Colonic mucosa (tissue), 4 donors: Measurements from ENCODE around the gene WDR76. TPM values are rescaled to one million over a fixed set of nuclear protein-coding genes. Genes with fewer than 3 reads are reported as not detected.

Experiments used
- DNase-seq: peaks from one replicate; pipeline ENCODE4 v3.0.0-alpha.2; 2020
- H3K27ac ChIP-seq: fragments of 200-600 bp; one replicate; pipeline ENCODE4 v1.8.0; 2021
- H3K27me3 ChIP-seq: fragments of 200-600 bp; one replicate; pipeline ENCODE4 v1.8.0; 2021
- H3K36me3 ChIP-seq: fragments of 200-600 bp; one replicate; pipeline ENCODE4 v1.8.0; 2021
- H3K4me1 ChIP-seq: fragments of 200-600 bp; one replicate; pipeline ENCODE4 v1.8.0; 2021; ENCODE audit warnings: mild to moderate bottlenecking
- H3K4me3 ChIP-seq: fragments of 200-600 bp; one replicate; pipeline ENCODE4 v1.8.0; 2021
- H3K9ac ChIP-seq, 2 donors: one replicate each; pipeline ENCODE4 v1.7.0; 2013; ENCODE audit warnings: control low read depth in 2 of 2, low read depth in 2 of 2, low read length in 2 of 2
- H3K9me3 ChIP-seq: fragments of 200-600 bp; one replicate; pipeline ENCODE4 v1.8.0; 2021
- intact Hi-C: fragments of 100-400 bp; cut with DNase I; formaldehyde crosslinking; loops from one replicate; pipeline ENCODE4 v1.14.1; 2022
- total RNA-seq, 2 donors: library from RNA; stranded (reverse); fragmentation: NEBNext Ultra II Directional in 1 of 2; extraction: Animal tissue kit (Norgen Biotek cat#: 25700) in 1 of 2; gene quantifications; one replicate each; pipeline ENCODE4 v1.2.1, GENCODE V29; 2021
- TF ChIP-seq, protein P1 (sequence below): fragments of 200-600 bp; IDR thresholded peaks from one replicate; pipeline ENCODE4 v1.8.0; 2022; ENCODE audit warnings: antibody characterized with exemption, mild to moderate bottlenecking
- donor health status: healthy.
- donor health status: DM: no; HTN: no; CAD: no.
- donor health status: DM: no; HTN: no; CAD: no.

Gene WDR76
- 10 to 100 TPM in 1 of 2 donors, 1 to 10 TPM in 1; 6.8 to 20.7 TPM for total RNA-seq

DNA sequence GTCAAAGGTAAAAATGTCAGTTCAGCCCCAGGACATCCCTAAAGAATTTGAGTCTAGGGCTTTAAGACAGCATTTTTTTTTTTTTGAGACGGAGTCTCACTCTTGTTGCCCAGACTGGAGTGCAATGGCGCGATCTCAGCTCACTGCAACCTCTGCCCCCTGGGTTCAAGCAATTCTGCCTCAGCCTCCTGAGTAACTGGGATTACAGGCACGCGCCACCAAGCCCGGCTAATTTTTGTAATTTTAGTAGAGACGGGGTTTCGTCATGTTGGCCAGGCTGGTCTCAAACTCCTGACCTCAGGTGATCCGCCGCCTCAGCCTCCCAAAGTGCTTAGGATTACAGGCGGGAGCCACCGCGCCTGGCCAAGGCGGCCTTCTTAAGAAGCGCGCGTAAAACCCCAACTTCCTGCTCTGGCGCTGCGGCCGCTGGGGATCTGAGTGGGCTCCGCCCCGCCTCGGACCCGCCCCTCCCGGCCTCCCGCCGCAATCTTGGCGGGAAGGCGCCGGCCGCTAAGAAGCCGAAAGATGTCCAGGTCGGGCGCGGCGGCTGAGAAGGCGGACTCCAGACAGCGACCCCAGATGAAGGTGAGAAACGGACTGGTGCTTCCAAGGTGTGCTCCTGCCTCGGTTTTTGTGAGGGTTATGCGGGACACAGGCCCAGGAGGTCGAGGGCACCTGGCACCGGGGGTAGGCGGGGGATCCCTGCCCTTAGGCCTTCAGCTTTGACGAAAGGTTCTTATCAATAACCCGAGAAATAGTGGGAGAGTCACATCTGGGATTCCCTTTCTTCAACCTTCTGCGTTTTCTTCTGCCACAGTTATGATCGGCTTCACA lies at the start of gene WDR76:
WDR76 (plus strand) TSS at position 495 of the 834 bp plus-strand sequence; CDS start at position 526, 31 bp downstream.
- intact Hi-C loops, result no loop called here
- Histone ChIP-seq H3K9ac (peak within 1 kb of the TSS; percentile 51 to 71), H3K36me3 (no peaks in the 10 kb centered on the region), H3K27me3 (no peaks in the 10 kb centered on the region), H3K9me3 (no peaks in the 10 kb centered on the region), H3K4me3 (peak within 1 kb of the TSS; percentile 49), H3K4me1 (peaks cover 14% of the 10 kb centered on the region), H3K27ac (peak within 1 kb of the TSS; percentile 53)
- TF ChIP-seq, protein P1, sequence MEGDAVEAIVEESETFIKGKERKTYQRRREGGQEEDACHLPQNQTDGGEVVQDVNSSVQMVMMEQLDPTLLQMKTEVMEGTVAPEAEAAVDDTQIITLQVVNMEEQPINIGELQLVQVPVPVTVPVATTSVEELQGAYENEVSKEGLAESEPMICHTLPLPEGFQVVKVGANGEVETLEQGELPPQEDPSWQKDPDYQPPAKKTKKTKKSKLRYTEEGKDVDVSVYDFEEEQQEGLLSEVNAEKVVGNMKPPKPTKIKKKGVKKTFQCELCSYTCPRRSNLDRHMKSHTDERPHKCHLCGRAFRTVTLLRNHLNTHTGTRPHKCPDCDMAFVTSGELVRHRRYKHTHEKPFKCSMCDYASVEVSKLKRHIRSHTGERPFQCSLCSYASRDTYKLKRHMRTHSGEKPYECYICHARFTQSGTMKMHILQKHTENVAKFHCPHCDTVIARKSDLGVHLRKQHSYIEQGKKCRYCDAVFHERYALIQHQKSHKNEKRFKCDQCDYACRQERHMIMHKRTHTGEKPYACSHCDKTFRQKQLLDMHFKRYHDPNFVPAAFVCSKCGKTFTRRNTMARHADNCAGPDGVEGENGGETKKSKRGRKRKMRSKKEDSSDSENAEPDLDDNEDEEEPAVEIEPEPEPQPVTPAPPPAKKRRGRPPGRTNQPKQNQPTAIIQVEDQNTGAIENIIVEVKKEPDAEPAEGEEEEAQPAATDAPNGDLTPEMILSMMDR, result no peak
- DNase-seq, result peak; percentile 88

DNA sequence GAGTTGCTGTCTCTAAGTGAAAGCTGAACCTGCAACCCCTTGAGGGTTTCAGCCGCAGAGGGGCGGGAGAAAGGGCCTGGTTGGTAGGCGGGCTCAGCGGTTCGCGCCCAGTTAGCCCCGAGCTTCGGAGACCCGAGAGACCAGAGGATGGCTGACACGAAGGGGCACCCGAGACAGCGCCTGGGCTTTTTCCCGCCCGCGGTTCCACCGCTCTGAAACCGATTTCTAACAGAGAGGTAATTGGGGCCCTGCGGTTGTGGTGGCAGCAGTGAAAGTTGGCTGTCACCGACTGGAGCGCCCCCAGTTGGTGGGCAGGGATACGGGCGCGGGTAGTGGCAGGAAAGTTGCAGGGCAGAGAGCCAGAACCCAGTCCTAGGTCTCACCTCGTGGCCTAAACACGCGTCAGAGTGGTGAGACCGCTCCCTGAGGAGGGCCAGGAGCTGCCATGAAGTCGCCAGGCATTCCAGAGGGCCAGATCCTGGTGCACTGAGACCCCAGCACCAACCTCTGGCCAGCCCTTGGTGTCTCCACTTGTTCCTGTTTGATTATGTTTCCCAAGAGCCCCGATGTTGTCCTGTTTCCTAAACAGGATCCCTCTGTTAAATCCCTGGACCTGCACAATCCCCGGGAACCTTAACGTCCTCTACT lies 49.4 kb upstream of the WDR76 start:
- TF ChIP-seq, protein P1, result peak; percentile 83

DNA sequence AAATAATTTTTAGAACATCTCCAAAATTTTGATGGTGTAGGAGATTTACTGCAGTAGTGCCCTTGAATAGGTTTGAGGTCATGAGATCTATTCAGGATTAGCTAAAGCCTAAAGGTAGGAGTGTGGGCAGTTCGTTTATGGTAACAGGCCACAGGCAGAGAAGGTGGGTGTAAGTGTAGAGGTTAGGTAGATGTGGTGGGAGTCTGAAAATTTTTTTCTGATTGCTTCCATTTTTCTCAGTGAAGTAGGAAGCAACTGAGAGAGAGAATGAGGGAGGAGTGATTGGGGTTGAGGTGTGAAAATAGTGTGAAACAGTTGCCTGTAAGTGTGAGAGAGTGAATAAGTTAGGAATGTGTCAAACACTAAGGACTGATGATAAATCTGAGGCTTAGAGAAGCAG lies 47.8 kb upstream of the WDR76 start:
- H3K27me3 ChIP-seq, result no peaks in the 10 kb centered on the region
- no peaks in the 10 kb centered on the region for H3K4me1 ChIP-seq
- H3K9ac ChIP-seq, result no peak overlapping the region
- TF ChIP-seq, protein P1, result no peak
- intact Hi-C loops, result no loop called here
- H3K36me3 ChIP-seq, result no peaks in the 10 kb centered on the region
- no peaks in the 10 kb centered on the region for H3K9me3 ChIP-seq
- no peak for DNase-seq
- no peak overlapping the region for H3K4me3 ChIP-seq
- no peak overlapping the region for H3K27ac ChIP-seq

More for the DNA sequence above, 49.4 kb upstream of the WDR76 start:
- peak overlapping the region; percentile 96 for H3K27ac ChIP-seq
- no peaks in the 10 kb centered on the region for H3K4me1 ChIP-seq
- peak overlapping the region; percentile 66 for H3K4me3 ChIP-seq
- H3K9ac ChIP-seq, result peak overlapping the region; percentile 75 to 95
- H3K9me3 ChIP-seq, result no peaks in the 10 kb centered on the region
- peaks cover 4% of the 10 kb centered on the region for H3K36me3 ChIP-seq
- no peaks in the 10 kb centered on the region for H3K27me3 ChIP-seq
- intact Hi-C loops, result no loop called here
- DNase-seq, result peak; percentile 89

DNA sequence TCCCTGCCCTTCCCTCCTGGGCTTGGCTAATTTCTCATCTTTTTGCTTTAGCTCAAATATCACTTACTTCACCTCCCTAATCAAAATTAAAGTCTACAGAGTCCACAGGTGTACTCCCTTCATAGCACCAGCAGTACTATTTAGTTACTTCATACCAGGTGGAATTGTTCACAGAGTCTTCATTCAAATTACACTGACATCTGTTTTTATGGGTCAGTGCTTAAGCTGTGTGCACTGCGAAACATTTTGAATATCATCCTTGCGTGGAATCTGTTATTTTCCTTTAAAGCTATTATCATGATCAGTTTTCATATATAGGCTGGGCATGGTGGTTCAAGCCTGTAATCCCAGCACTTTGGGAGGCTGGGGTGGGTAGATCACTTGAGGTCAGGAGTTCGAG lies 37.4 kb upstream of the WDR76 start:
- Histone ChIP-seq H3K36me3 (peaks cover 4% of the 10 kb centered on the region), H3K9ac (no peak overlapping the region), H3K27ac (no peak overlapping the region), H3K27me3 (no peaks in the 10 kb centered on the region), H3K9me3 (no peaks in the 10 kb centered on the region), H3K4me3 (no peak overlapping the region), H3K4me1 (peaks cover 11% of the 10 kb centered on the region)
- TF ChIP-seq, protein P1, result no peak
- intact Hi-C loops, result no loop called here
- no peak for DNase-seq

DNA sequence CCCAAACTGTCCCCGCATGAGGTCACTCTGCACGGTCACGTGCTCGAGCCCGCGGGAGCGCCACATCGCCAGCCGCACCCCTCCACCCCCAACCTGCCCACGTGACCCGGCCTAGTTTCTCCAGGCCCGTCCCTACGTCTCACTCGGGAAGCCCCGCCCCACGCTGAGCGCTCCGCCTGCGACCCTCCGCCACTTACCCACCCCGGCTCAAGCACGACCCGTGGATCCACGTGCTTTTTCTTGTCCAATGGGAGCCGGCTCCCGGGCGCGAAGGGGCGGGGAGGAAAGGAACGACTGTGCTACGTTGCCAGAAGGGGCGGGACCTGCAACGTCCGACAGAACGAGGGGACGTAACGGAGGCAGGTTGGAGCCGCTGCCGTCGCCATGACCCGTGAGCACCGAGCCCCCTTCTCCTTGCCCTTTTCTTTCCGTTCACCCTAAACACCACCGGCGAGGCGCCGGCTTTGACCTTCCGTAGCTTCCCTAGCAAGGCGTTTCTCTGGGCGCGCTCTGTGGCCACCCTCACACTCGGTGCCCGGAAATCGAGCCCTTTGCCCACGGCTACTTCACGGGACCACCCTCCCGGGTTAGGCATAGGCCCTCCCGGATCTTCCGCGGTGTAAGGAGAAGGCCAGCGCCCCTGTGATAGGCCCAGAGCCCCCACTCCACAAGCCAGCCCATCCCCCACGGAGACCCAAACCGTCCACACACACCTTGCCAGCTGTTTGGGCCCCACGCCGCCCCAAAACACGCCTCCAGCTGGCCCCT lies 34.6 kb upstream of the WDR76 start, which contains the start of gene SERF2:
SERF2 (plus strand) TSS at position 328 of the 768 bp plus-strand sequence; CDS start at position 385, 57 bp downstream.
- H3K36me3 ChIP-seq, result peaks cover 8% of the 10 kb centered on the region
- H3K4me1 ChIP-seq, result peaks cover 14% of the 10 kb centered on the region
- no peaks in the 10 kb centered on the region for H3K9me3 ChIP-seq
- peak; percentile 100 for DNase-seq
- H3K4me3 ChIP-seq, result peak within 1 kb of the TSS; percentile 87
- intact Hi-C loops, result loop anchor here (10.0 kb wide), 1 partner anchor 923 kb away; the partner anchor contains the start of genes B2M and PATL2
- TF ChIP-seq, protein P1, result no peak
- H3K27me3 ChIP-seq, result no peaks in the 10 kb centered on the region
- peak within 1 kb of the TSS; percentile 100 for H3K9ac ChIP-seq
- peak within 1 kb of the TSS; percentile 93 for H3K27ac ChIP-seq
